NCI-H345 (cell line): ENCODE results near the gene SERPINB13.
"Not testable (repeated sequence)": the region's sequence is repeated elsewhere in the genome, so short reads cannot be mapped to it uniquely, and the experiment has no call there.

Experiments used
- DNase-seq: peaks from one replicate; lab custom pipeline; 2025; lab: John Stamatoyannopoulos, UW

SERPINB13 gene

GRCh38 chr18:63590966-63591695 lies 4.0 kb downstream of the SERPINB13 start:
- DNase-seq, result no peak

GRCh38 chr18:63591725-63592124 lies 4.6 kb downstream of the SERPINB13 start:
- no peak for DNase-seq

GRCh38 chr18:63592471-63592870 lies 5.3 kb downstream of the SERPINB13 start:
- DNase-seq, result no peak

DNA sequence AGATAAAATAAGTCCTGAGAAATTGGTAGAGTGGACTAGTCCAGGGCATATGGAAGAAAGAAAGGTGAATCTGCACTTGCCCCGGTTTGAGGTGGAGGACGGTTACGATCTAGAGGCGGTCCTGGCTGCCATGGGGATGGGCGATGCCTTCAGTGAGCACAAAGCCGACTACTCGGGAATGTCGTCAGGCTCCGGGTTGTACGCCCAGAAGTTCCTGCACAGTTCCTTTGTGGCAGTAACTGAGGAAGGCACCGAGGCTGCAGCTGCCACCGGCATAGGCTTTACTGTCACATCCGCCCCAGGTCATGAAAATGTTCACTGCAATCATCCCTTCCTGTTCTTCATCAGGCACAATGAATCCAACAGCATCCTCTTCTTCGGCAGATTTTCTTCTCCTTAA lies 9.8 kb downstream of the SERPINB13 start:
- no peak for DNase-seq

DNA sequence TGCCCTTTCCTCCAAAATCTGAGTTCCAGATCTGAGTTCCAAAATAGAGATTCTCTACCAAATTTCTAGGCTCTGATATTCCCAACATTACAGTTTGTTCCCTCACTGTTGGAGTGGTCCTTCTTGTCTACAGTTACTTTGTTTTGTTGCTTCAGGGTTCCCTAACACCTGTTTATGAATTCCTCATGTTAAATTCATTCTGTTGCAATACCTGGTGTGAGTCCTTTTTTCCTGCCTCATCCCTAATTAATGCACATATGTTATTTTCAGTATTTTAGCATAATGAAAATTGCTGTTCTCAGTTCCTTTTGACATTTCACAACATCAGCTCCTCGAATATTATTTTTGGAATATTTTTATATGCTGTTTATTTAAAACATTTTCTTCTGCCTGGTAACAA lies 16.2 kb downstream of the SERPINB13 start:
- no peak for DNase-seq

DNA sequence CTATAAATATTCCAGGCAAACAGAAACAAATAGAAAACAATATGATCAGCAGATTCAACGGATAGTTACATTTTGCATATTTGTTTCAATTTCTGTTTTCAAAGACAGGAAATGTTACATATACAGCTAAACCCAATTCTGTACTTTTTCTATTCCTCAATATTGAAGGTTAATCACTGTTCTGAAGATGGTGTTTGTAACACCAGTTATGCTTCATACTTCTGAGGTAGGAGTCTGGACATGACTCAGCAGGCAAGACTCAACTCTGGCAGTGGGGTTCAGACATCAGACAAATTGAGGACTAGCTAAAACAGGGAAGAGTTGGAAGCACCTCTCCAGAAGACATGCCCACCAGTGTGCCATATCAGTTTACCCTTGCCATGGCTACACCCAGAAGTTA lies 16.6 kb downstream of the SERPINB13 start:
- no peak for DNase-seq

DNA sequence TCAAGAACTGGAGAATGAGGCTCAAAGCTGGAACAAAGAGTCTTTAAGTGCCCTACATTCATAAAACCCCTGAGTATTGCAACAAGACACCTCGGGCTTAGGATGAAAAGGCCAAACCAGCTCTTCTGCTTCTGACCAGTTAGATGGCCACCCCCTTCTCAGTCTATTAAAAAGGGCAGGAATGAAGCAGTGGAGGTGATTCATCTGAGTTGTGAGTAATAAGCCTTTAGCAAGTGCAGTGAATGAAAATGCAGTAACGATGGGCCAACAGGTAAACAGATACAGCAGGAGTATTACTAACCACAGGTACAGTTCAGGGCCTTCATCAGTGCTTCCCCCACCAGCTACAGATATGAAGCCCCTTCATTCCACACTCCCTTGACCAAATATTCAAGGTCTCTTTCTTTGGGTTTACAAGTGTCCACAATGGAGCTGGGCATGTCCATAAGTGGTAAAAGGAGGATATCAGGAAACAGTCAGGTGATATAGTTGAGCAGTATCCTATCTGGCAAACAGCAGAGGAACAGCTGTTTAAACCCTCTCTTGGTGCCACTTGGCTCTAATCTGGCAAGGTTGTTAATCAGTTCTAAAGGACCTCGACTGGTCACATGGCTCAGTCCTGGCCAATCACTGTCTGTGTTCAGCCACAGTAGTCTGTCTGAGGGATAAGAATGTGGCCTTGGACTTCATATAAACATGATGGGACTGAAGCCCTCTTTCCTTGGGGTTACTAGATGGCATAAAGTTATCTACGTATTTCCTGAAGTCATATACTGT lies 17.8 kb downstream of the SERPINB13 start:
- no peak for DNase-seq

DNA sequence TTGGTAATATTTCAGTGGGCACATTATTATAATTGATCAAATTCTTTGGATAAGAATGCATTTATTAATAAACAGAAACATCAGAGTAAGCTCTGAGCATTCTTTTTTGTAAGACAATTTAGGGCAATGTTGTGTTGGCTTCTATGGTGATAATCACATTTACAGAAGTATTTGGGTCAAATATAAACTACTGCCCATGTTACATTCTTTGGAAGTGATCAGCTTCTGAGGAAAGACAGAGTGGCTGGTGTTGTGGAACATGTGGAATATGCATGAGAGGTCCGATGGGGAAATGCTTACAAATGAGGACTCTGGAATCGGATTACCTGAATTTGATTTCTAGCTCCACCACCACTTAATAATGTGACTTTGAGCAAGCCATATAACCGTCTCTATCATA lies 19.4 kb downstream of the SERPINB13 start:
- no peak for DNase-seq

- DNase-seq, result no peak
Measured at GRCh38 chr18:63613420-63613819, 26.3 kb downstream of the SERPINB13 start.

DNA sequence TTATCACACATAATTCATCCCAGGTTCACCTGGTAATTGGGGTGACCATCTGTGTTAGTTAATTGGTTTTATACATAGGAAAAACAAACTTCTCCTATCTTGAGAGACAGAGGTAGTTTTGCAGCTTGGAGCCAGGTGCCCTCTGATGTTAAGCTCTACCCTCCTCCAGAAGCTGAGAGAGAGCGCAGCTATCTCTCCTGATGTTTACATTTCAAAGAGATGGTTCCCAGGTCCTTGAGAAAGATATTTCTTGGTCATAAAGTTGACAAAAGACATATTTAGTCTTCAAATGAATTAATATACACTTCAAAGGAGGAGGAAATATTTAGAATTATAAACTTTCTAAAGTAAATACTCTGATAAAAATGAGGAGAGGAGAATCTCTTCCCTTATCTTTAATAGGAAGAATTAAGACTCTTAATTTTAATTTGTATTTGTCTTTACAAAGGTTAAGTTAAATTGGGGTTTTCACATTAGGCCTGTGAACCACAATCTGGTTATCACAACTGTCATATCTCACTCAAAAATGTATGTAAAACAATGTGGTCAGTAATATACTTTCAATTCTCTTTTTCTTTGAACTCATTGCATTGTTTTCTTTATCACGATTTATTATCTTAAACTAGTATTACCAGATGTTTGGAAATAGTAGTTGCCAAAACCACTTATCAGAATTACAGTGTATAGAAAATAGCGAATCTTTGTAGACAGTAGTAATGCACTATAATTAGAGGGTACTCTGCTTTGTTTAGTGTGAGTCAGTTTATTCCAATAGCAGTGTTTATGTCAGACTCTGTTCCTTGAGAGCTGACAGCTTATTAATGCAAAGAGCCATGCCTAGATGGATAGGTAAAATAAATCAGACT lies 30.1 kb downstream of the SERPINB13 start:
- DNase-seq, result peak; percentile 41

- no peak for DNase-seq
Measured at GRCh38 chr18:63617915-63618234, 30.7 kb downstream of the SERPINB13 start.

DNA sequence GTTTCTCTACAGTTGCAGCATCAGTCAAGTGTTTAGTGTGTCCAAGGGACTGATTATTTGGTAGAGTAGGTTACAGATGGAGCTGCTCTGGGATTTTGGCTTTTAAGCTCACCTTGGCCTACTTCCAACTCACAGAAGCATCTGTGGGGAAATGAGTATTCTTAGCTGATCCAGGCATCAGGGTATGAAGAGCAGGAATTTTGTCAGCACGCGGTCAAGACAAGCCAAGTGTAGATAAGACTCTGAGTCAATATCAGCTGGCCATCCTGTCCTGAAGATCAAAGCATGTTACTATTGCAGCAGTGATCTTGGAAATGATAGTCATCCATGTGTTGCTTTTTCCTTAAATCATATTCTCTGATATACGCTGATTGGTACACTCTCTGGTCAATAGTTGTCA lies 32.5 kb downstream of the SERPINB13 start:
- DNase-seq, result no peak

GRCh38 chr18:63624863-63625262 lies 37.7 kb downstream of the SERPINB13 start:
- DNase-seq, result no peak

GRCh38 chr18:63626431-63626830 lies 39.3 kb downstream of the SERPINB13 start:
- no peak for DNase-seq

- DNase-seq, result no peak
Measured at GRCh38 chr18:63627819-63628218, 40.7 kb downstream of the SERPINB13 start.

- no peak for DNase-seq
Measured at GRCh38 chr18:63637703-63638102, 50.6 kb downstream of the SERPINB13 start.

DNA sequence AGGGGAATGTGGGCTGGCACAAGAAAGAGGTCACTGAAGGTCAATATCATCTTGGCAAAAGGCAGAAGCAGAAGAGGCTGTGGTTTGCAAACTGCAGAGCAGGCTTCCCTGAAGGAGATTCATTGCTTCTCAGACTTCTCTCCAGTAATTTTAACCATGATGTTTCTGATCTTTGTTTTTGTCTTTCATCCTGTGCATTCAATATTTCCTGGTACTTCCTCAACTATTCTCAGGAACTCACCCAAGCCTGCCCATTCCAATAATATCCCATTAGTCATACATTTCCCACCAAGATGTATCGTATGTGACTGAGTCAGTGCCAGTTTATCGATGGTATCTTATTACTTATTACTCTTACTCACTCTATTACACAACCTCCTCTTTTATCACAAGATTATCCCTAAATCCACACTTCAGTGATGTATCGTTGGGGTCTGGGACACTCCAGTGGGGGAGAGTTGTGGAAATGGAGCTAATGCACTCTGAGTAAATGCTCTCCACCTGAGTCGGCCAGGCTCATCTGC lies 54.1 kb downstream of the SERPINB13 start:
- DNase-seq, result not testable (repeated sequence)

DNA sequence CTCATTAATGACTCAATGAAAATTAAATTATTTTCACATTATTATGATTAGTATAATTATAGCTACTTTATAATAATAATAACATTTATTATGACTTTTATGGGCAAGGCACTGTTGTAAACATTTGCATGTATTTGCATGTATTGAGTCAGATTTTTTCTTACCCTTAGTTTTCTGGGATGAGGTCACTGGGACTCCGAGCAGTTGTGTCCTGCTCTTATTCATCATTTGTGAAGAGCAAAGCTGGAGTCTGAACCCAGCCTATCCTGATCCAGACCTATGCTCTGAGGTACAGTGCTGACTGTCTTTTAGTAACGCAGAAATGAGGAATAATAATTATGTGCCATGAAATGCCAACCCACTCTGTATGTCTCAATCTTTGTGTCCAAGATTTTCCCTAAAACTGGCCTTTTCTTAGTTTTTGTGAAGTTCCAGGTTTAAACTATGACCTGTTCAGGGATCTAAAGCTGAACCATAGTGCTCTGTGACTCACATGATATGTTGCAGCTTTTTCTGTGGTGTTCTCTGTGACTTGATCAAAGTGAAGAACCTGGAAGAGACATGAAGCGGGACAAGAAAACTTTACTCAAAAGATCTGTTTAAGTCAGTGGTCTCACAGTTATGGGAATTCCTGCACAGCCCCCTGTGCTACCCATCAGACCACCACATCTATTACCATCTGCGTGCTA lies 55.7 kb downstream of the SERPINB13 start:
- not testable (repeated sequence) for DNase-seq

GRCh38 chr18:63644142-63644541 lies 57.0 kb downstream of the SERPINB13 start, which contains the start of gene SERPINB4:
Gene SERPINB4 (minus strand): TSS chr18:63644256. CDS start chr18:63643577, 679 bp downstream.
- not testable (repeated sequence) for DNase-seq

- DNase-seq, result not testable (repeated sequence)
Measured at GRCh38 chr18:63644694-63645093, 57.6 kb downstream of the SERPINB13 start.

DNA sequence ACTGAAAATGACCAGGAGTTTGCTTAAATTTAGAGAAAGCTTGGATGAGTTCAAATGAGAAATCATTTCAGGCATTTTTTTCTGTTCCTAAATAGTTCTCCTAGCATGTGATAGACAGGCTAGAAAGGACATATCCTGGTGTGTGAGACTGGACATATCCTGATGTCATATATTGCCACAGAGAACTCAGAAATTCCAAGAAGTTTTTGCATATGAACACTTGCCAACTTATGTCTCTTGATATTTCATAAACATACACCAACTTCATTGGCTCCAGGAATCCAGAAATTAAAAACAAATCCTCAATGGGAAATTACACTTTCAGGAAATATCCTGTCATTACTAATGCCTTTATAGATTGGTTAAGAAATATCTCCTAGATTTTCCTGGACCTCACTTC lies 59.8 kb downstream of the SERPINB13 start:
- no peak for DNase-seq

GRCh38 chr18:63648241-63648640 lies 61.1 kb downstream of the SERPINB13 start:
- no peak for DNase-seq
